NCI-H748 treated with DMSO at 0.1 percent for 48 hours (cell line): ENCODE measurements around the gene GPC5.

ENCODE experiments used
- DNase-seq: peaks from one replicate; lab custom pipeline; 2025; lab: John Stamatoyannopoulos, UW

GPC5 gene

GRCh38 chr13:91539286-91540157, 141.1 kb downstream of the GPC5 start:
- DNase-seq, result no peak

GRCh38 chr13:91540158-91540736, 141.8 kb downstream of the GPC5 start:
- no peak for DNase-seq

- DNase-seq, result no peak
Measured at GRCh38 chr13:91544723-91545122, 146.3 kb downstream of the GPC5 start.

- no peak for DNase-seq
Measured at GRCh38 chr13:91546900-91547299, 148.5 kb downstream of the GPC5 start.

- no peak for DNase-seq
Measured at GRCh38 chr13:91553584-91553983, 155.2 kb downstream of the GPC5 start.

GRCh38 chr13:91554101-91554500, 155.7 kb downstream of the GPC5 start:
- DNase-seq, result no peak

GRCh38 chr13:91557328-91558090, 159.1 kb downstream of the GPC5 start:
- DNase-seq, result no peak

- DNase-seq, result no peak
Measured at GRCh38 chr13:91563799-91564198, 165.4 kb downstream of the GPC5 start.

GRCh38 chr13:91564396-91564795, 166.0 kb downstream of the GPC5 start:
- no peak for DNase-seq

GRCh38 chr13:91565296-91565695, 166.9 kb downstream of the GPC5 start:
- no peak for DNase-seq

- no peak for DNase-seq
Measured at GRCh38 chr13:91567485-91568207, 169.2 kb downstream of the GPC5 start.

GRCh38 chr13:91571681-91572080, 173.3 kb downstream of the GPC5 start:
- no peak for DNase-seq

- DNase-seq, result no peak
Measured at GRCh38 chr13:91572439-91572838, 174.0 kb downstream of the GPC5 start.

GRCh38 chr13:91572944-91573598, 174.7 kb downstream of the GPC5 start:
- no peak for DNase-seq

- no peak for DNase-seq
Measured at GRCh38 chr13:91574766-91575165, 176.3 kb downstream of the GPC5 start.

- DNase-seq, result no peak
Measured at GRCh38 chr13:91576590-91576989, 178.2 kb downstream of the GPC5 start.

- DNase-seq, result no peak
Measured at GRCh38 chr13:91579320-91579719, 180.9 kb downstream of the GPC5 start.

GRCh38 chr13:91580749-91581148, 182.3 kb downstream of the GPC5 start:
- no peak for DNase-seq

GRCh38 chr13:91586609-91587008, 188.2 kb downstream of the GPC5 start:
- no peak for DNase-seq

GRCh38 chr13:91588541-91588940, 190.1 kb downstream of the GPC5 start:
- DNase-seq, result no peak
